IPS-18a (cell line): Measurements from ENCODE around the gene RET.
"Not testable (repeated sequence)": the region's sequence is repeated elsewhere in the genome, so short reads cannot be mapped to it uniquely, and the experiment has no call there.

Experiments used
- H3K27ac ChIP-seq: one replicate; pipeline ENCODE4 v1.5.1; 2013; ENCODE audit warnings: low read length
- H3K27me3 ChIP-seq: one replicate; pipeline ENCODE4 v1.6.1; 2013; ENCODE audit warnings: mild to moderate bottlenecking, low read length; ENCODE audit not compliant: control insufficient read depth, insufficient read depth
- H3K36me3 ChIP-seq: one replicate; pipeline ENCODE4 v1.6.1; 2013; ENCODE audit warnings: low read depth, low read length; ENCODE audit not compliant: control insufficient read depth
- H3K4me1 ChIP-seq: one replicate; pipeline ENCODE4 v1.6.1; 2013; ENCODE audit warnings: low read depth, low read length; ENCODE audit not compliant: control insufficient read depth
- H3K4me3 ChIP-seq: one replicate; pipeline ENCODE4 v1.5.1; 2013; ENCODE audit warnings: low read length
- H3K9ac ChIP-seq: one replicate; pipeline ENCODE4 v1.6.1; 2013; ENCODE audit warnings: mild to moderate bottlenecking, low read length, moderate library complexity
- H3K9me3 ChIP-seq: one replicate; pipeline ENCODE4 v1.6.1; 2013; ENCODE audit warnings: low read depth, low read length; ENCODE audit not compliant: control insufficient read depth

Gene RET

DNA sequence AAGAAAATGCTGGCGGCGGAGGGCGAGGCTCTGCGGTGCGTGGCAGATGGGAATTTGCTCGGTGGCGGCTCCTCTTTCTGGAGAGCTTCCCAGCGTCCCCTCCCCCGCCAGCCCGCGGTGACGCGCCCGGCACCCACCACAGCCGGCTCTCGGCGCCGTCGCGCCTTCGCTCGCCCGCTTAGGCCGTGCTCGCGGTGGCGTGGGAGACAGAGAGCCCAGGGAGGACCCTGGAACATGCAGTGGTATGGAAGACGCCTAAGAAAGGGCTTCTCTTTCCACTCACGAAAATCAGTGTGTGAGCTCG lies 60.8 kb downstream of the RET start:
- Histone ChIP-seq H3K4me1 (no peaks in the 10 kb centered on the region), H3K4me3 (peak overlapping the region; percentile 87), H3K9me3 (no peaks in the 10 kb centered on the region), H3K36me3 (no peaks in the 10 kb centered on the region), H3K27me3 (peaks cover 23% of the 10 kb centered on the region), H3K27ac (no peak overlapping the region), H3K9ac (peak overlapping the region; percentile 49)

DNA sequence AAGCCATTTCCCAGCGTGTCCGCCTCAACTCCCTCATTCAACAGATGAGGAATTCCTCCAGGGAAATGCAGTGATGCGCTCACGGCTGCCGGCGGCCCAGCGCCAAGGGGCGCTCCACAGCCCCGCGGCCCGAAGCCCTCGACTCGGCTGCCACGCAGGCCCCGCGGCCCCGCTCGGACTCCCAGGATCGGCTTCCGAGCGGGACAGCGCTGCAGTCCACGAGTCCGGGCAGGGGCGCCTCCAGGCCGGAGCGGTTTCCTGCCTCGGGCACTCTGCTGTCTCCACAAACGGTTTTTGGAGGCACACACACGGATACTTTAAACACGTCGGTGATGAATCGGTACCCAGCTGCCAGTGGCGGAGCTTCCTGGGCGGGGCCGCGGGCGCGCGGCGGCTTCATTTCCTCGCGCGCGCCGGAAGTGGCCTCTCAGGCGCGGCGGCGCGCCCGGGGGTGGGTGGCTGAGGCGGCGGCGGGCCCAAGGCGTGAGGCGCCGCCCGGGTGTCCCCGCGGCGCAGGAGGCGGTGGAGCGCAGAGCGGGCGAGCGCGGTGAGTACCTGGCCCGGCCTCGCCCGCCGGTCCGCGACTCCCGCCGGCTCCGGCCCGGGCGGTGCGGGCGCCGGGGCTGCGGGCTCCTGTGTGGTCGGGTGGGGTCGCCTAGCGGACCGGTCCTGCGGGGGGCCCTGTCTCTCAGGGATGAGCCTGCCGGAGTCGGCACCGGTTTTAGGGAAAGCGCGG lies 61.3 kb downstream of the RET start, which contains the start of gene CSGALNACT2:
Gene CSGALNACT2 (plus strand): TSS at position 425 of the 736 bp plus-strand sequence. CDS start 16,705 bp downstream, outside the sequence.
- Histone ChIP-seq H3K4me1 (no peaks in the 10 kb centered on the region), H3K4me3 (peak within 1 kb of the TSS; percentile 87), H3K27me3 (peaks cover 23% of the 10 kb centered on the region), H3K9ac (peak within 1 kb of the TSS; percentile 49), H3K27ac (no peak within 1 kb of the TSS), H3K36me3 (no peaks in the 10 kb centered on the region), H3K9me3 (no peaks in the 10 kb centered on the region)

DNA sequence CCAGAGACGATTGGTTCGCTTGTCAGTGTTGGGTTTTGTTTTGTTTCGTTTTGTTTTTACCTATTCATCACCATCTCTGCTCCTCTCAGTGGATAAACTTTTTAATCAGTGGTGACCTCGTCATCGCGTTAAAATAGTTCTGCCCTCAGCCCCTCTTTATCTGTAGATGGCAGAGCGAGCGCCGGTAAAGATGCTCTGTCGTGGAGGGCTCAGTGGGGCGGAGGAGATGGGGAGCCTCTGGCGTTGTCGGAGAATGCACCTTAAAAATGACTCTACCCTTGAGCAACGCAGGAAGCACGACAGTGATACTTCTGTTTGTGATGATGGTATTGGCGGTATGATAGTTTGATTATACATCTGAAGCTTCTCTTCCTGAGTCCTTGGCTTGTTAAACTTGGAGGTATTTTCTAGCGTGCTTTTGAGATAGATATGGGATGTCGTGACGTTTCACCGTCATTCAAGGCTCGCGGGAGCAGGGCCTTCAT lies 61.9 kb downstream of the RET start:
- peaks cover 23% of the 10 kb centered on the region for H3K27me3 ChIP-seq
- no peak overlapping the region for H3K27ac ChIP-seq
- H3K9me3 ChIP-seq, result no peaks in the 10 kb centered on the region
- peaks cover 4% of the 10 kb centered on the region for H3K4me1 ChIP-seq
- peak overlapping the region; percentile 87 for H3K4me3 ChIP-seq
- no peaks in the 10 kb centered on the region for H3K36me3 ChIP-seq
- H3K9ac ChIP-seq, result peak overlapping the region; percentile 31

DNA sequence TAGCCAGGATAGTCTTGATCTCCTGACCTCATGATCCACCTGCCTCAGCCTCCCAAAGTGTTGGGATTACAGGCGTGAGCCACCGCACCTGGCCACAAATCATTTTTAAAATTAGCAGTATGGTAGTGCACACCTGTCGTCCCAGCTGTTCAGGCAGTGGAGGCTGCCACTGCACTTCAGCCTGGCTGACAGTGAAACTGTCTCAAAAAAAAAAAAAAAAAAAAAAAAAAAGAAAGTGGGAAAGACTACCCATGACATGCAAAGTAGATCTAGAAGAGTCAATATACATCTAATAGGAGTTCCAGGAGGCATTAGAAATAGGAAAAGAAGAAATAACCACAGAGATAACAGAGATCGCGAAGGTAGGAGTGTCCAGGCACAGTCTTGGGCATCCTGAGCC lies 64.6 kb downstream of the RET start:
- no peak overlapping the region for H3K9ac ChIP-seq
- peaks cover 9% of the 10 kb centered on the region for H3K4me1 ChIP-seq
- H3K4me3 ChIP-seq, result no peak overlapping the region
- H3K27me3 ChIP-seq, result peaks cover 23% of the 10 kb centered on the region
- H3K9me3 ChIP-seq, result no peaks in the 10 kb centered on the region
- H3K36me3 ChIP-seq, result no peaks in the 10 kb centered on the region
- no peak overlapping the region for H3K27ac ChIP-seq

DNA sequence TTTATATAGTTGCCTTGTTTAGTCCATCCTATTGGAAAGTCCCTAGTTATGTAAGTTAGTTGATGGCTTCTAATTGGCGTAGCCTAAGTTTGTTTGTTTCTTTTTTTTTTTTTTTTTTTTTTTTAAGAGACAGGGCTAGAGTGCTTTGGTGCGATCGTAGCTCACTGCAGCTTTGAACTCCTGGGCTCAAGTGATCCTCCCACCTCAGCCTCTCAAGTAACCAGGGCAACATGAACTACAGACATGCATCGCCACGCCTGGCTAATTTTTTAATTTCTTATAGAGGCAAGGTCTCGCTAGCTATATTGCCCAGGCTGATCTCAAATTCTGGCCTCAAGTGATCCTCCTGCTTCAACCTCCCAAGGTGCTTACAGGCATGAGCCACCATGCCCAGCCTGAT lies 68.4 kb downstream of the RET start:
- H3K27me3 ChIP-seq, result no peaks in the 10 kb centered on the region
- H3K9ac ChIP-seq, result no peak overlapping the region
- no peaks in the 10 kb centered on the region for H3K9me3 ChIP-seq
- no peak overlapping the region for H3K27ac ChIP-seq
- H3K4me3 ChIP-seq, result no peak overlapping the region
- H3K36me3 ChIP-seq, result no peaks in the 10 kb centered on the region
- H3K4me1 ChIP-seq, result peaks cover 9% of the 10 kb centered on the region

DNA sequence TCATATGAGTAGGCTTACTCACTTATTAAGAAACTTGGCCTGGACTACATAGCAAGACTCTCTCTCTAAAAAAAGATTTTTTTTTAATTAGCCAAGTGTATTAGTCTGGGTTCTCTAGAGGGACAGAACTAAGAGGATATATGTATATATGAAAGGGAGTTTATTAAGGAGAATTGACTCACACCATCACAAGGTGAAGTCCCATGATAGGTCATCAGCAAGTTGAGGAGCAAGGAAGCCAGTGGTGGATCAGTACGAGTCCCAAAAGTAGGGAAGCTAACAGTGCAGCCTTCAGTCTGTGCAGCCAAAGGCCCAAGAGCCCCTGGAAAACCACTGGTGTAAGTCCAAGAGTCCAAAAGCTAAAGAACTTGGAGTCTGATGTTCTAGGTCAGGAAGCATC lies 69.1 kb downstream of the RET start:
- not testable (repeated sequence) for H3K9ac ChIP-seq, H3K36me3 ChIP-seq, H3K9me3 ChIP-seq, H3K4me1 ChIP-seq, H3K27ac ChIP-seq, H3K27me3 ChIP-seq, H3K4me3 ChIP-seq

DNA sequence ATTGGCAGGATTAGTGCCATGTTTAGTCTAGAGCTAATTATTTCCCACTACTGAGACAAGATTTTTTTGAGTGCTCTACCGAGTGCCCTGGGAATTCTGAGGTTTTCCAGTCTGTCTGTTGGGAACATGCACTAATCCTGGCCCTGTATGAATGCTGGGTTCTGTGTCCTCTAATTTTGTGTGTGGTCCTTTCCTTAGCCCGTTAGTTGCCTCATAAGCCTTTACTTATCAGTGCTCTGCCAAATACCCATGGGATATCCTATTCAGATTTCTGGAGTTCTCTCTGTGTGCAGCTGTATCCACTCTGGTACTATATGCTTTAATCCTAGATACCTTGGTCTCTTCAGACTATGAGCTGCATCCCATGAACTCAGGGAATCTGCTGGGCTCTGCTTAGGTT lies 74.5 kb downstream of the RET start:
- Histone ChIP-seq H3K4me1 (no peaks in the 10 kb centered on the region), H3K9me3 (no peaks in the 10 kb centered on the region), H3K36me3 (no peaks in the 10 kb centered on the region)

DNA sequence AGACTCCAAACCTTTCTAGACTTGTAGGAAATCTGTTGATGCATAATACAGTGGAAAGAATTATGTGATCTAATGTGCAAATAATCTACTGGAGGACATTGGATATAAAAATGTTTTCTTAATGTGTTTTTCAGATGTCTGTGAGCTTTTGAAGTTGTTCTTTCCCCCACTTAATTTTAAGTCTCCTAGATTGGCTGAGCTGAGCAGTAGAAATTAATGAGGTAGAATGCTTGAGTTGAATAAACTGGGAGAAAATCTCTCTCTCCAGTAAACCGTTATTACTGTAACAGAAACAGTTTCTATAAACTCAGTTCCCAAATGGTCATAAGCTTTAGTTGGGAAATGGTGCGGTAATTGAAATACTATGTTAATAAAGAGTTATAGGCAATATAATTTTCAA lies 77.0 kb downstream of the RET start:
- Histone ChIP-seq H3K27ac (no peak overlapping the region), H3K9ac (no peak overlapping the region), H3K4me3 (no peak overlapping the region), H3K9me3 (no peaks in the 10 kb centered on the region), H3K27me3 (no peaks in the 10 kb centered on the region), H3K36me3 (no peaks in the 10 kb centered on the region), H3K4me1 (no peaks in the 10 kb centered on the region)

More for the DNA sequence above, 74.5 kb downstream of the RET start:
- no peaks in the 10 kb centered on the region for H3K27me3 ChIP-seq
- H3K4me3 ChIP-seq, result no peak overlapping the region
- no peak overlapping the region for H3K9ac ChIP-seq
- no peak overlapping the region for H3K27ac ChIP-seq

DNA sequence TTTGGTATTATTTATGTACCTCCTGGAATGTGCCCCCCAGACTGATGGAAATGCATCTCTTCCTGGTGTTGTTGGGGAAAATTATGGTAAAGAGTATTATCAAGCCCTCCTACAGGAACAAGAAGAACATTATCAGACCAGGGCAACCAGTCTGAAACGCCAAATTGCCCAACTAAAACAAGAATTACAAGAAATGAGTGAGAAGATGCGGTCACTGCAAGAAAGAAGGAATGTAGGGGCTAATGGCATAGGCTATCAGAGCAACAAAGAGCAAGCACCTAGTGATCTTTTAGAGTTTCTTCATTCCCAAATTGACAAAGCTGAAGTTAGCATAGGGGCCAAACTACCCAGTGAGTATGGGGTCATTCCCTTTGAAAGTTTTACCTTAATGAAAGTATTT lies 78.4 kb downstream of the RET start:
- no peaks in the 10 kb centered on the region for H3K36me3 ChIP-seq
- H3K27ac ChIP-seq, result no peak overlapping the region
- no peaks in the 10 kb centered on the region for H3K4me1 ChIP-seq
- H3K9ac ChIP-seq, result no peak overlapping the region
- no peaks in the 10 kb centered on the region for H3K9me3 ChIP-seq
- no peak overlapping the region for H3K4me3 ChIP-seq
- no peaks in the 10 kb centered on the region for H3K27me3 ChIP-seq

DNA sequence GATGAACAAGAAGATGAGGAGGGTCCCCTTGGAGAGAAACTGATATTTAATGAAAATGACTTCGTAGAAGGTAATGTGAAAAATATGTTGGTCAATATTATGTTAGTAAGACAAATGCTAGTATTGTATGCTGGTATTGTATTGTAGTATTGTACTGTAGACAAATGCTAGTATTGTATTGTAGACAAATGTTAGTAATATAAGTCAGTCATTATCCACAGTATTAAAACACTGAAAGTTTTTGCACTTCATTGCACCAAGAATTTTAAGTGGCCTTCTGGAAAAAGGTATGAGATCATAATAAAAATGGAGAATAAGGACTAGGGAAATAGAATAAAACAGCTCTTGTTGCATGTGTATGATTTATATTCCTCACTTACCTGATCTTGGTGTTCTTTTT lies 78.9 kb downstream of the RET start:
- Histone ChIP-seq H3K27me3 (no peaks in the 10 kb centered on the region), H3K36me3 (no peaks in the 10 kb centered on the region), H3K4me3 (no peak overlapping the region), H3K9ac (no peak overlapping the region), H3K27ac (no peak overlapping the region), H3K9me3 (no peaks in the 10 kb centered on the region), H3K4me1 (no peaks in the 10 kb centered on the region)

DNA sequence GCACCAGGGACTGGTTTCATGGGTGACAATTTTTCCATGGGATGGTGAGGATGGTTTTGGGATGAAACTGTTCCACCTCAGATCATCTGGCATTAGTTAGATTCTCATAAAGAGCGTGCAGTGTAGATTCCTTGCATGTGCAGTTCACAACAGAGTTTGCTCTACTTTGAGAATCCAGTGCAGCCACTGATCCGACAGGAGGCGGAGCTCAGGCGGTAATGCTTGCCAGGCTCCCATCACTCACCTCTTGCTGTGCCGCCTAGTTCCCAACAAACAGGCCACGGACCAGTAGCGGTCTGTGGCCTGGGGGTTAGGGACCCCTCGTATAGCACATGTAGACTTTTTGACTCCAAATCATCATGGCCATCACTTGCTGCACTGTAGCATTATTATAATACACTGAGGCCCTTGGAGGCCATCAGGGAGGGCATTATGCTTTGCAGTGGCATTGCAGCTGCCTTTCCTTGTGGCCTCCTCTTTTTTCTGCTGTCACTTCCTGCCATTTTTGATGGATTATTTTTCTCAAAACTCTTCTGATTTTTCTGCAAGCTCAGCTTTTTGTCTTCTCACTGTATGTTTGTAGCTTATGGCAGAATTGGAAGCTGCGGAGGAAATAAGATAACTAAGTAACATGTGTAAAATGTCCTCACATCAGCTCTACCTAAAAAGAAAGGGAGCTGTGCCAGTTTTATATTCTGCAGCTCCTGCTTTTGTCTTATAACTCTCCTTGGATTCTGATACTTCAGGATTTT lies 79.9 kb downstream of the RET start:
- H3K9ac ChIP-seq, result no peak overlapping the region
- no peaks in the 10 kb centered on the region for H3K36me3 ChIP-seq
- H3K9me3 ChIP-seq, result no peaks in the 10 kb centered on the region
- no peak overlapping the region for H3K4me3 ChIP-seq
- H3K27ac ChIP-seq, result no peak overlapping the region
- no peaks in the 10 kb centered on the region for H3K4me1 ChIP-seq
- H3K27me3 ChIP-seq, result no peaks in the 10 kb centered on the region

DNA sequence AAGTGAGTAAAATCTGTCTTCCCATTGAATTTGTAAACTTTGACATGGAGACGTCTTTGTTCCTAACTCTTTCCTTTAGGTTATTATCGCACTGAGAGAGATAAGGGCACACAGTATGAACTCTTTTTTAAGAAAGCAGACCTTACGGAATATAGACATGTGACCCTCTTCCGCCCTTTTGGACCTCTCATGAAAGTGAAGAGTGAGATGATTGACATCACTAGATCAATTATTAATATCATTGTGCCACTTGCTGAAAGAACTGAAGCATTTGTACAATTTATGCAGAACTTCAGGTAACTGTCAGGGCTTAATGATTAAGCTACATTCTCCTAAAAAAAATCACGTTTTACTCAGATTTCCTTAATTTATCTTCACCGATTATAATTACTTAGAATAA lies 81.8 kb downstream of the RET start:
- no peak overlapping the region for H3K27ac ChIP-seq
- no peak overlapping the region for H3K9ac ChIP-seq
- no peaks in the 10 kb centered on the region for H3K4me1 ChIP-seq
- H3K4me3 ChIP-seq, result no peak overlapping the region
- H3K27me3 ChIP-seq, result no peaks in the 10 kb centered on the region
- no peaks in the 10 kb centered on the region for H3K36me3 ChIP-seq
- no peaks in the 10 kb centered on the region for H3K9me3 ChIP-seq
